ENCODE data around the gene MDM2. TPM values are rescaled to one million over a fixed set of nuclear protein-coding genes. Genes with fewer than 3 reads are reported as not detected.

Gene MDM2
- total and polyA plus RNA-seq, 2 of the 13 experiments (the other 11 are each of a cell fraction or from before 2014, with no cell fraction given), result 29.3 to 314 TPM

DNA sequence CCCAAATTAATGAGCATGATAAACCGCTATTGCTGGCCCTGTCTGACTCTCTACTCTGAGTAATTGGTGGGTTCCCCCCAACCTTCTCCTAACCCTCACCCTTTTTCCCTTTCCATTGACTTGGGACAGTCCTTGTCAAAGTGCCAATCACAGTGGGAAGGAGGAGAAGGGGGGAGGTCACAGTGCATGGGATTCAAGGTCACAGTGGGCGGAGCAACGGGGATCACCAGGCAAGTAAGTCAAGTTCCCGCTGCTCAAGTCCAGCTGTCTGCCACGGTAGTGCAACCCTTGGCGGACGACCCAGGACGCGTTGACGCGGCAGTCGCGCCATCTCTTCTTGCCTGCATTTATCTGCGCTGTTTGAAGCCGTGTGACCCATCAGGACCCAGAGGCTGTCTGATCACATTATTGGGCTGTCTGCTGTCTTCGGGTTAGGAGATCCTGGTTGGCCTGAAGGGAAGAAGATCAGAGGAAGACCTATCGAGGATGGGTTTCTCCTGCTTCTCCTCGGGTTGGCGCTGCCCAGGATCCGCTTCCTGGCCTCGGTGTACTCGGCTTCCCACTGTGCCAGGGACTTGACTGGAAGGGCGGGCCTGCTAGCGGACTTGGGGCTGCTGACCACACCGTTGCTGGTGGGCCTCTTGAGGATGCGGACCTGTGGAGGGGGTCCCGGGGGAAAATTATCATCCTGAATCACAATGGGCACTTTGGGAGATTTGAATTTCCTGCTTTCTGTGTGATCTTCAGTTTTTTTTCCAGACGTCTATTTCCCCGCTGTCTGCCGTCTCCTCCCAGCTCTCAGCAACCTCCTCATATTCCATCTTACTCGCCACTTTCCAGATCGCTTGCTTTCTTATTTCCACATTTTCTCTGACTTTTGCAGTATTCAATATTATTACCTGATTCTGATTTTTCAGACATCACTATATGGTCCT lies 3.1 kb upstream of the MDM2 start (continued):
- TF ChIP-seq GABPA (IDR thresholded peaks at IDR 0.05; ENCODE audit: low read depth, low read length), result no peak
- TF ChIP-seq GABPA (CRISPR knock-in tag; IDR thresholded peaks at IDR 0.05; ENCODE audit: low read depth), result no peak
- peak; percentile 81 for TF ChIP-seq HDAC2 (CRISPR knock-in tag; IDR thresholded peaks at IDR 0.05)
- no peak for TF ChIP-seq ZNF552 (CRISPR knock-in tag; IDR thresholded peaks at IDR 0.05; ENCODE audit: borderline replicate concordance)
- peak; percentile 76 for TF ChIP-seq PPARG (CRISPR knock-in tag; conservative IDR thresholded peaks at IDR 0.05)
- TF ChIP-seq GATAD2A (CRISPR knock-in tag; IDR thresholded peaks at IDR 0.05), result peak; percentile 84
- TF ChIP-seq, protein P1, sequence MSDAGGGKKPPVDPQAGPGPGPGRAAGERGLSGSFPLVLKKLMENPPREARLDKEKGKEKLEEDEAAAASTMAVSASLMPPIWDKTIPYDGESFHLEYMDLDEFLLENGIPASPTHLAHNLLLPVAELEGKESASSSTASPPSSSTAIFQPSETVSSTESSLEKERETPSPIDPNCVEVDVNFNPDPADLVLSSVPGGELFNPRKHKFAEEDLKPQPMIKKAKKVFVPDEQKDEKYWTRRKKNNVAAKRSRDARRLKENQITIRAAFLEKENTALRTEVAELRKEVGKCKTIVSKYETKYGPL (CRISPR knock-in tag; IDR thresholded peaks at IDR 0.05), result no peak
- TF ChIP-seq, protein P2, sequence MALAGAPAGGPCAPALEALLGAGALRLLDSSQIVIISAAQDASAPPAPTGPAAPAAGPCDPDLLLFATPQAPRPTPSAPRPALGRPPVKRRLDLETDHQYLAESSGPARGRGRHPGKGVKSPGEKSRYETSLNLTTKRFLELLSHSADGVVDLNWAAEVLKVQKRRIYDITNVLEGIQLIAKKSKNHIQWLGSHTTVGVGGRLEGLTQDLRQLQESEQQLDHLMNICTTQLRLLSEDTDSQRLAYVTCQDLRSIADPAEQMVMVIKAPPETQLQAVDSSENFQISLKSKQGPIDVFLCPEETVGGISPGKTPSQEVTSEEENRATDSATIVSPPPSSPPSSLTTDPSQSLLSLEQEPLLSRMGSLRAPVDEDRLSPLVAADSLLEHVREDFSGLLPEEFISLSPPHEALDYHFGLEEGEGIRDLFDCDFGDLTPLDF (CRISPR knock-in tag; IDR thresholded peaks at IDR 0.05), result peak; percentile 40; the same call in 1 of the 2 replicates
- TF ChIP-seq, protein P3, sequence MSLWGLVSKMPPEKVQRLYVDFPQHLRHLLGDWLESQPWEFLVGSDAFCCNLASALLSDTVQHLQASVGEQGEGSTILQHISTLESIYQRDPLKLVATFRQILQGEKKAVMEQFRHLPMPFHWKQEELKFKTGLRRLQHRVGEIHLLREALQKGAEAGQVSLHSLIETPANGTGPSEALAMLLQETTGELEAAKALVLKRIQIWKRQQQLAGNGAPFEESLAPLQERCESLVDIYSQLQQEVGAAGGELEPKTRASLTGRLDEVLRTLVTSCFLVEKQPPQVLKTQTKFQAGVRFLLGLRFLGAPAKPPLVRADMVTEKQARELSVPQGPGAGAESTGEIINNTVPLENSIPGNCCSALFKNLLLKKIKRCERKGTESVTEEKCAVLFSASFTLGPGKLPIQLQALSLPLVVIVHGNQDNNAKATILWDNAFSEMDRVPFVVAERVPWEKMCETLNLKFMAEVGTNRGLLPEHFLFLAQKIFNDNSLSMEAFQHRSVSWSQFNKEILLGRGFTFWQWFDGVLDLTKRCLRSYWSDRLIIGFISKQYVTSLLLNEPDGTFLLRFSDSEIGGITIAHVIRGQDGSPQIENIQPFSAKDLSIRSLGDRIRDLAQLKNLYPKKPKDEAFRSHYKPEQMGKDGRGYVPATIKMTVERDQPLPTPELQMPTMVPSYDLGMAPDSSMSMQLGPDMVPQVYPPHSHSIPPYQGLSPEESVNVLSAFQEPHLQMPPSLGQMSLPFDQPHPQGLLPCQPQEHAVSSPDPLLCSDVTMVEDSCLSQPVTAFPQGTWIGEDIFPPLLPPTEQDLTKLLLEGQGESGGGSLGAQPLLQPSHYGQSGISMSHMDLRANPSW (CRISPR knock-in tag; IDR thresholded peaks at IDR 0.05; ENCODE audit: borderline replicate concordance), result no peak
- TF ChIP-seq YY1 (IDR thresholded peaks at IDR 0.05; ENCODE audit: insufficient read depth, insufficient replicate concordance, low read depth, low read length), result peak; percentile 74
- TF ChIP-seq, protein P4, sequence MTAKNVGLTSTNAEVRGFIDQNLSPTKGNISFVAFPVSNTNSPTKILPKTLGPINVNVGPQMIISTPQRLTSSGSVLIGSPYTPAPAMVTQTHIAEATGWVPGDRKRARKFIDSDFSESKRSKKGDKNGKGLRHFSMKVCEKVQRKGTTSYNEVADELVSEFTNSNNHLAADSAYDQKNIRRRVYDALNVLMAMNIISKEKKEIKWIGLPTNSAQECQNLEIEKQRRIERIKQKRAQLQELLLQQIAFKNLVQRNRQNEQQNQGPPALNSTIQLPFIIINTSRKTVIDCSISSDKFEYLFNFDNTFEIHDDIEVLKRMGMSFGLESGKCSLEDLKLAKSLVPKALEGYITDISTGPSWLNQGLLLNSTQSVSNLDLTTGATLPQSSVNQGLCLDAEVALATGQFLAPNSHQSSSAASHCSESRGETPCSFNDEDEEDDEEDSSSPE (CRISPR knock-in tag; IDR thresholded peaks at IDR 0.05), result peak; percentile 72; the same call in 1 of the 2 replicates
- no peak for TF ChIP-seq ZNF296 (CRISPR knock-in tag; conservative IDR thresholded peaks at IDR 0.05)
- TF ChIP-seq BRCA1 (CRISPR knock-in tag; IDR thresholded peaks at IDR 0.05), result peak; percentile 29; the same call in 1 of the 2 replicates
- TF ChIP-seq ZNF30 (CRISPR knock-in tag; IDR thresholded peaks at IDR 0.05), result peak; percentile 69; the same call in 1 of the 2 replicates
- TF ChIP-seq CBX2 (IDR thresholded peaks at IDR 0.05; ENCODE audit: low read depth, low read length), result no peak
- TF ChIP-seq CBX2 (CRISPR knock-in tag; IDR thresholded peaks at IDR 0.05; ENCODE audit: low read depth), result no peak
- TF ChIP-seq SIN3A (IDR thresholded peaks at IDR 0.05; ENCODE audit: borderline replicate concordance, low read depth, low read length), result peak; percentile 95
- no peak; the same call in 1 of the 2 replicates for TF ChIP-seq MIER2 (CRISPR knock-in tag; IDR thresholded peaks at IDR 0.05)
- peak; percentile 81 for TF ChIP-seq TBX2 (CRISPR knock-in tag; IDR thresholded peaks at IDR 0.05; ENCODE audit: borderline replicate concordance)
- TF ChIP-seq MBNL3 (CRISPR knock-in tag; conservative IDR thresholded peaks at IDR 0.05), result no peak
- no peak for TF ChIP-seq ZNF12 (CRISPR knock-in tag; IDR thresholded peaks at IDR 0.05)
- TF ChIP-seq ZNF484 (CRISPR knock-in tag; IDR thresholded peaks at IDR 0.05; ENCODE audit: borderline replicate concordance, low read depth), result no peak
- TF ChIP-seq ATF1 (CRISPR knock-in tag; IDR thresholded peaks at IDR 0.05), result 0 out of 2 replicates have a peak, but pooled peaks have one; percentile 38
- TF ChIP-seq ZNF431 (CRISPR knock-in tag; IDR thresholded peaks at IDR 0.05; ENCODE audit: borderline replicate concordance, low read depth), result no peak; the same call in 1 of the 2 replicates
- TF ChIP-seq NFRKB (IDR thresholded peaks at IDR 0.05), result no peak

Data from HepG2 (cell line).